H9 (cell line): ENCODE results near the gene ACAD9. TPM values are rescaled to one million over a fixed set of nuclear protein-coding genes. Genes with fewer than 3 reads are reported as not detected.

Experiments used
- DNase-seq: peaks from one replicate; pipeline ENCODE4 v3.0.0-alpha.2; 2017
- H2AFZ ChIP-seq: one replicate; pipeline ENCODE4 v1.6.1; 2013; ENCODE audit warnings: mild to moderate bottlenecking, low read length, control low read depth, moderate library complexity
- H2AK5ac ChIP-seq: 2 replicates; pipeline ENCODE4 v1.6.1; 2013; ENCODE audit warnings: low read length, control low read depth, mixed read lengths; ENCODE audit not compliant: insufficient read length
- H2BK120ac ChIP-seq: one replicate; pipeline ENCODE4 v1.6.1; 2013; ENCODE audit warnings: low read depth, mild to moderate bottlenecking, low read length, control low read depth, inconsistent platforms; ENCODE audit not compliant: poor library complexity, severe bottlenecking
- H2BK12ac ChIP-seq: 2 replicates; pipeline ENCODE4 v1.6.1; 2013; ENCODE audit warnings: low read length, control low read depth, mixed read lengths, low read depth; ENCODE audit not compliant: insufficient read length
- H2BK15ac ChIP-seq: 2 replicates; pipeline ENCODE4 v1.6.1; 2013; ENCODE audit warnings: low read depth, low read length, control low read depth
- H2BK20ac ChIP-seq: one replicate; pipeline ENCODE4 v1.6.1; 2013; ENCODE audit warnings: low read depth, mild to moderate bottlenecking, low read length, control low read depth, inconsistent platforms; ENCODE audit not compliant: poor library complexity, severe bottlenecking
- H2BK5ac ChIP-seq: 2 replicates; pipeline ENCODE4 v1.6.1; 2013; ENCODE audit warnings: low read length, control low read depth, mixed read lengths; ENCODE audit not compliant: insufficient read length
- H3K14ac ChIP-seq: 2 replicates; pipeline ENCODE4 v1.6.1; 2013; ENCODE audit warnings: low read length, control low read depth; ENCODE audit not compliant: insufficient read depth
- H3K18ac ChIP-seq: 2 replicates; pipeline ENCODE4 v1.6.1; 2013; ENCODE audit warnings: low read depth, mild to moderate bottlenecking, mixed read lengths, low read length, control low read depth; ENCODE audit not compliant: insufficient read length
- H3K23ac ChIP-seq: 2 replicates; pipeline ENCODE4 v1.6.1; 2013; ENCODE audit warnings: low read length, control low read depth, mixed read lengths, low read depth; ENCODE audit not compliant: insufficient read length
- H3K23me2 ChIP-seq: 2 replicates; pipeline ENCODE4 v1.6.1; 2013; ENCODE audit warnings: low read depth, mild to moderate bottlenecking, mixed read lengths, low read length, control low read depth; ENCODE audit not compliant: insufficient read length, poor library complexity, severe bottlenecking
- H3K27ac ChIP-seq: 2 replicates; pipeline ENCODE4 v1.5.1; 2013; ENCODE audit warnings: low read length, control low read depth, mixed read lengths, low read depth; ENCODE audit not compliant: insufficient read length
- H3K27me3 ChIP-seq: 2 replicates; pipeline ENCODE4 v1.6.1; 2013; ENCODE audit warnings: low read length, control low read depth, inconsistent platforms; ENCODE audit not compliant: insufficient read depth
- H3K4ac ChIP-seq: 2 replicates; pipeline ENCODE4 v1.6.1; 2013; ENCODE audit warnings: low read depth, mild to moderate bottlenecking, control low read depth, inconsistent platforms, low read length, moderate library complexity
- H3K4me1 ChIP-seq: 2 replicates; pipeline ENCODE4 v1.6.1; 2013; ENCODE audit warnings: low read length, control low read depth, inconsistent platforms; ENCODE audit not compliant: insufficient read depth
- H3K4me2 ChIP-seq: 2 replicates; pipeline ENCODE4 v1.6.1; 2013; ENCODE audit warnings: low read length, control low read depth, mixed read lengths; ENCODE audit not compliant: insufficient read length, insufficient read depth
- H3K56ac ChIP-seq: 2 replicates; pipeline ENCODE4 v1.6.1; 2013; ENCODE audit warnings: low read depth, mild to moderate bottlenecking, mixed read lengths, low read length, control low read depth; ENCODE audit not compliant: insufficient read length
- H3K79me1 ChIP-seq: 2 replicates; pipeline ENCODE4 v1.6.1; 2013; ENCODE audit warnings: low read depth, mild to moderate bottlenecking, moderate library complexity, low read length, control low read depth, inconsistent platforms; ENCODE audit not compliant: insufficient read depth, poor library complexity, severe bottlenecking
- H3K79me2 ChIP-seq: 2 replicates; pipeline ENCODE4 v1.6.1; 2013; ENCODE audit warnings: low read length, control low read depth, inconsistent platforms; ENCODE audit not compliant: insufficient read depth
- H3K9ac ChIP-seq: 2 replicates; pipeline ENCODE4 v1.6.1; 2013; ENCODE audit warnings: low read length, control low read depth, mixed read lengths; ENCODE audit not compliant: insufficient read length; ENCODE audit errors: extremely low read depth
- H3K9me3 ChIP-seq: one replicate; pipeline ENCODE4 v1.6.1; 2013; ENCODE audit warnings: low read depth, low read length, inconsistent platforms; ENCODE audit not compliant: control insufficient read depth
- H3T11ph ChIP-seq: one replicate; pipeline ENCODE4 v1.6.1; 2013; ENCODE audit warnings: mild to moderate bottlenecking, low read length, control low read depth, inconsistent platforms
- H4K20me1 ChIP-seq: one replicate; pipeline ENCODE4 v1.6.1; 2013; ENCODE audit not compliant: control insufficient read depth, insufficient read length, insufficient read depth
- H4K5ac ChIP-seq: 2 replicates; pipeline ENCODE4 v1.6.1; 2013; ENCODE audit warnings: low read depth, mild to moderate bottlenecking, mixed read lengths, low read length, control low read depth; ENCODE audit not compliant: insufficient read length
- H4K8ac ChIP-seq: replicated peaks from 2 replicates; pipeline ENCODE4 v1.6.1; 2013; ENCODE audit warnings: low read length, control low read depth, mixed read lengths, low read depth; ENCODE audit not compliant: insufficient read length
- H4K91ac ChIP-seq: 2 replicates; pipeline ENCODE4 v1.6.1; 2013; ENCODE audit warnings: low read depth, mild to moderate bottlenecking, moderate library complexity, mixed read lengths, low read length, control low read depth; ENCODE audit not compliant: insufficient read length
- H3K27ac Mint-ChIP-seq, 3 experiments: 2 replicates in 2 of 3; 3 replicates in 1 of 3; pipeline ENCODE4 v1.8.0; 2020 to 2021; ENCODE audit warnings: mixed read lengths in 3 of 3, mild to moderate bottlenecking in 1 of 3, moderate library complexity in 1 of 3
- H3K27me3 Mint-ChIP-seq: 2 replicates; pipeline ENCODE4 v1.8.0; 2021; ENCODE audit warnings: low read depth, mild to moderate bottlenecking, moderate library complexity, mixed read lengths
- H3K36me3 Mint-ChIP-seq, 3 experiments: 2 replicates in 2 of 3; 3 replicates in 1 of 3; pipeline ENCODE4 v1.8.0; 2020 to 2021; ENCODE audit warnings: low read depth in 3 of 3, mixed read lengths in 3 of 3; ENCODE audit not compliant: insufficient read depth in 1 of 3
- H3K4me1 Mint-ChIP-seq, 2 experiments: 2 replicates each; pipeline ENCODE4 v1.8.0; 2020; ENCODE audit warnings: mixed read lengths in 2 of 2
- H3K4me3 Mint-ChIP-seq, 2 experiments: 2 replicates in 1 of 2; 3 replicates in 1 of 2; pipeline ENCODE4 v1.8.0; 2020 to 2021; ENCODE audit warnings: mild to moderate bottlenecking in 2 of 2, mixed read lengths in 2 of 2, moderate library complexity in 1 of 2
- H3K9me3 Mint-ChIP-seq, 2 experiments: 2 replicates in 1 of 2; 3 replicates in 1 of 2; pipeline ENCODE4 v1.8.0; 2020; ENCODE audit warnings: mild to moderate bottlenecking in 2 of 2, mixed read lengths in 2 of 2, moderate library complexity in 1 of 2
- WGBS: extraction: QIAGEN DNeasy Blood & Tissue Kit; methylation state at CpG from one replicate; pipeline ENCODE4 v1.1.7; 2013; ENCODE audit warnings: missing lambda C conversion rate, low lambda C conversion rate, mixed read lengths; ENCODE audit not compliant: insufficient read length; ENCODE audit errors: extremely low coverage; 5-methylcytosine and 5-hydroxymethylcytosine counted together
- total RNA-seq: library from RNA; stranded (reverse); gene quantifications from 2 replicates; pipeline ENCODE4 v1.2.1, GENCODE V29; 2021
- TF ChIP-seq, protein P1 (sequence below): fragments of 200-600 bp; sonication (generic); conservative IDR thresholded peaks from 3 replicates; pipeline ENCODE4 v1.8.0; 2021; ENCODE audit warnings: antibody characterized with exemption, mild to moderate bottlenecking

Gene ACAD9
- total RNA-seq, 1 experiment from 2014 or later: 43.1 TPM

GRCh38 chr3:128940252-128940651 is 60.8 kb downstream of the ACAD9 start:
- H3K27me3 ChIP-seq: no peaks in the 10 kb centered on the region
- no peak overlapping the region for H2BK15ac ChIP-seq
- H3K56ac ChIP-seq: no peak overlapping the region
- H3K4me2 ChIP-seq: no peak overlapping the region
- H3K9ac ChIP-seq: no peak overlapping the region
- H4K8ac ChIP-seq: no peak overlapping the region
- H2BK12ac ChIP-seq: no peak overlapping the region
- no peaks in the 10 kb centered on the region for H3K79me1 ChIP-seq
- H3K27ac ChIP-seq: no peak overlapping the region
- no peak overlapping the region for H3K23ac ChIP-seq
- no peak overlapping the region for H2AFZ ChIP-seq
- no peak overlapping the region for H4K5ac ChIP-seq
- H3K27ac Mint-ChIP-seq: no peak overlapping the region
- no peaks in the 10 kb centered on the region for H3K9me3 Mint-ChIP-seq
- H3K4ac ChIP-seq: no peak overlapping the region
- H3T11ph ChIP-seq: no peak overlapping the region
- no peaks in the 10 kb centered on the region for H3K36me3 Mint-ChIP-seq
- H4K91ac ChIP-seq: no peak overlapping the region
- TF ChIP-seq, protein P1, sequence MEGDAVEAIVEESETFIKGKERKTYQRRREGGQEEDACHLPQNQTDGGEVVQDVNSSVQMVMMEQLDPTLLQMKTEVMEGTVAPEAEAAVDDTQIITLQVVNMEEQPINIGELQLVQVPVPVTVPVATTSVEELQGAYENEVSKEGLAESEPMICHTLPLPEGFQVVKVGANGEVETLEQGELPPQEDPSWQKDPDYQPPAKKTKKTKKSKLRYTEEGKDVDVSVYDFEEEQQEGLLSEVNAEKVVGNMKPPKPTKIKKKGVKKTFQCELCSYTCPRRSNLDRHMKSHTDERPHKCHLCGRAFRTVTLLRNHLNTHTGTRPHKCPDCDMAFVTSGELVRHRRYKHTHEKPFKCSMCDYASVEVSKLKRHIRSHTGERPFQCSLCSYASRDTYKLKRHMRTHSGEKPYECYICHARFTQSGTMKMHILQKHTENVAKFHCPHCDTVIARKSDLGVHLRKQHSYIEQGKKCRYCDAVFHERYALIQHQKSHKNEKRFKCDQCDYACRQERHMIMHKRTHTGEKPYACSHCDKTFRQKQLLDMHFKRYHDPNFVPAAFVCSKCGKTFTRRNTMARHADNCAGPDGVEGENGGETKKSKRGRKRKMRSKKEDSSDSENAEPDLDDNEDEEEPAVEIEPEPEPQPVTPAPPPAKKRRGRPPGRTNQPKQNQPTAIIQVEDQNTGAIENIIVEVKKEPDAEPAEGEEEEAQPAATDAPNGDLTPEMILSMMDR: no peak
- H2AK5ac ChIP-seq: no peak overlapping the region
- H4K20me1 ChIP-seq: no peaks in the 10 kb centered on the region
- H2BK5ac ChIP-seq: no peak overlapping the region
- no peaks in the 10 kb centered on the region for H3K4me1 ChIP-seq
- no peak overlapping the region for H2BK120ac ChIP-seq
- H3K79me2 ChIP-seq: no peaks in the 10 kb centered on the region
- no peaks in the 10 kb centered on the region for H3K4me1 Mint-ChIP-seq
- no peak for DNase-seq
- no peak overlapping the region for H3K4me3 Mint-ChIP-seq
- H3K9me3 ChIP-seq: no peaks in the 10 kb centered on the region
- WGBS: no CpG with 5 or more reads among the region's 1 CpG
- no peak overlapping the region for H3K18ac ChIP-seq
- no peak overlapping the region for H3K14ac ChIP-seq
- peaks cover 13% of the 10 kb centered on the region for H3K27me3 Mint-ChIP-seq
- H3K23me2 ChIP-seq: no peaks in the 10 kb centered on the region
- H2BK20ac ChIP-seq: no peak overlapping the region
